ENCODE results near the gene XPO6. TPM values are rescaled to one million over a fixed set of nuclear protein-coding genes. Genes with fewer than 3 reads are reported as not detected.
A peak's percentile ranks its signal among the peaks of the same experiment; 100 is the strongest.

Gene XPO6
- total RNA-seq, 1 donor from 2014 or later, result 128 TPM

- DNase-seq (ENCODE audit: extremely low spot score, unreplicated experiment), result no peak
- Mint-ChIP-seq H3K9me3 (ENCODE audit: unreplicated experiment) (no peaks in the 10 kb centered on the region), H3K4me1 (ENCODE audit: unreplicated experiment) (peaks cover 6% of the 10 kb centered on the region), H3K36me3 (ENCODE audit: unreplicated experiment) (no peaks in the 10 kb centered on the region), H3K4me3 (ENCODE audit: unreplicated experiment) (no peak overlapping the region), H3K27me3 (ENCODE audit: unreplicated experiment) (peaks cover 61% of the 10 kb centered on the region), H3K27ac (ENCODE audit: unreplicated experiment) (no peak overlapping the region)
- no peak for TF ChIP-seq CTCF (IDR thresholded peaks at IDR 0.05)
These were observed 147.6 kb downstream of the XPO6 start for GRCh38 chr16:28064150-28064549.

GRCh38 chr16:28063591-28064061 lies 148.1 kb downstream of the XPO6 start, which contains the start of gene GSG1L:
GSG1L (minus strand) TSS chr16:28063714; CDS start chr16:28063424, 290 bp downstream.
- H3K27me3 Mint-ChIP-seq (ENCODE audit: unreplicated experiment), result peaks cover 66% of the 10 kb centered on the region
- H3K4me3 Mint-ChIP-seq (ENCODE audit: unreplicated experiment), result no peak within 1 kb of the TSS
- no peaks in the 10 kb centered on the region for H3K36me3 Mint-ChIP-seq (ENCODE audit: unreplicated experiment)
- DNase-seq (ENCODE audit: extremely low spot score, unreplicated experiment), result no peak
- peak; percentile 12 for TF ChIP-seq CTCF (IDR thresholded peaks at IDR 0.05)
- H3K4me1 Mint-ChIP-seq (ENCODE audit: unreplicated experiment), result peaks cover 6% of the 10 kb centered on the region
- H3K27ac Mint-ChIP-seq (ENCODE audit: unreplicated experiment), result no peak within 1 kb of the TSS
- no peaks in the 10 kb centered on the region for H3K9me3 Mint-ChIP-seq (ENCODE audit: unreplicated experiment)

GRCh38 chr16:28062847-28063521 lies 148.8 kb downstream of the XPO6 start:
- Mint-ChIP-seq H3K27me3 (ENCODE audit: unreplicated experiment) (peaks cover 72% of the 10 kb centered on the region), H3K27ac (ENCODE audit: unreplicated experiment) (no peak overlapping the region), H3K36me3 (ENCODE audit: unreplicated experiment) (no peaks in the 10 kb centered on the region), H3K9me3 (ENCODE audit: unreplicated experiment) (no peaks in the 10 kb centered on the region), H3K4me1 (ENCODE audit: unreplicated experiment) (peaks cover 4% of the 10 kb centered on the region), H3K4me3 (ENCODE audit: unreplicated experiment) (no peak overlapping the region)
- no peak for TF ChIP-seq CTCF (IDR thresholded peaks at IDR 0.05)
- DNase-seq (ENCODE audit: extremely low spot score, unreplicated experiment), result no peak

GRCh38 chr16:28062261-28062846 lies 149.4 kb downstream of the XPO6 start:
- peaks cover 68% of the 10 kb centered on the region for H3K27me3 Mint-ChIP-seq (ENCODE audit: unreplicated experiment)
- DNase-seq (ENCODE audit: extremely low spot score, unreplicated experiment), result no peak

More at GRCh38 chr16:28062261-28062846, 149.4 kb downstream of the XPO6 start:
- Mint-ChIP-seq H3K9me3 (ENCODE audit: unreplicated experiment) (no peaks in the 10 kb centered on the region), H3K27ac (ENCODE audit: unreplicated experiment) (no peak overlapping the region), H3K4me3 (ENCODE audit: unreplicated experiment) (peak overlapping the region; percentile 32), H3K4me1 (ENCODE audit: unreplicated experiment) (no peaks in the 10 kb centered on the region), H3K36me3 (ENCODE audit: unreplicated experiment) (no peaks in the 10 kb centered on the region)
- TF ChIP-seq CTCF (IDR thresholded peaks at IDR 0.05), result no peak
